HL-60 (cell line): ENCODE data around the gene IQCH.

Source experiments
- DNase-seq, 2 experiments: peaks; one replicate each; pipeline ENCODE4 v3.0.0-alpha.2; 2010 to 2020; ENCODE audit warnings: low read depth in 1 of 2, low spot score in 1 of 2
- H3K27ac ChIP-seq: fragments of 250-450 bp; sonication (Bioruptor Pico); replicated peaks from 2 replicates; pipeline ENCODE4 v1.5.1; 2020; ENCODE audit warnings: mild to moderate bottlenecking, moderate library complexity
- H3K27me3 ChIP-seq: fragments of 250-450 bp; sonication (Bioruptor Pico); 2 replicates; pipeline ENCODE4 v1.5.1; 2021; ENCODE audit warnings: mild to moderate bottlenecking, moderate library complexity; ENCODE audit not compliant: insufficient read depth, poor library complexity, severe bottlenecking
- H3K4me3 ChIP-seq: replicated peaks from 2 replicates; pipeline ENCODE4 v1.5.1; 2011; ENCODE audit warnings: mild to moderate bottlenecking, control low read depth, low read length; ENCODE audit not compliant: insufficient read depth
- CTCF ChIP-seq: IDR thresholded peaks from one replicate; pipeline ENCODE4 v1.5.1; 2011; ENCODE audit warnings: low read length, control low read depth, inconsistent platforms; ENCODE audit not compliant: insufficient read depth
- GABPA ChIP-seq: IDR thresholded peaks from 2 replicates; pipeline ENCODE4 v1.6.1; 2012; ENCODE audit warnings: low read depth
- POLR2AphosphoS5 ChIP-seq: IDR thresholded peaks from 2 replicates; pipeline ENCODE4 v1.6.1; 2012; ENCODE audit warnings: low read depth
- SPI1 ChIP-seq: IDR thresholded peaks from 2 replicates; pipeline ENCODE4 v1.6.1; 2012; ENCODE audit warnings: low read depth, mild to moderate bottlenecking, borderline replicate concordance
- TF ChIP-seq, protein P1 (sequence below): IDR thresholded peaks from 2 replicates; pipeline ENCODE4 v1.6.1; 2012; ENCODE audit warnings: low read depth; ENCODE audit not compliant: insufficient replicate concordance

Gene IQCH

GRCh38 chr15:67372543-67372942, 118.0 kb downstream of the IQCH start:
- no peak overlapping the region for H3K4me3 ChIP-seq
- H3K27me3 ChIP-seq = no peaks in the 10 kb centered on the region
- no peak for DNase-seq
- H3K27ac ChIP-seq = no peak overlapping the region
- TF ChIP-seq, protein P1, sequence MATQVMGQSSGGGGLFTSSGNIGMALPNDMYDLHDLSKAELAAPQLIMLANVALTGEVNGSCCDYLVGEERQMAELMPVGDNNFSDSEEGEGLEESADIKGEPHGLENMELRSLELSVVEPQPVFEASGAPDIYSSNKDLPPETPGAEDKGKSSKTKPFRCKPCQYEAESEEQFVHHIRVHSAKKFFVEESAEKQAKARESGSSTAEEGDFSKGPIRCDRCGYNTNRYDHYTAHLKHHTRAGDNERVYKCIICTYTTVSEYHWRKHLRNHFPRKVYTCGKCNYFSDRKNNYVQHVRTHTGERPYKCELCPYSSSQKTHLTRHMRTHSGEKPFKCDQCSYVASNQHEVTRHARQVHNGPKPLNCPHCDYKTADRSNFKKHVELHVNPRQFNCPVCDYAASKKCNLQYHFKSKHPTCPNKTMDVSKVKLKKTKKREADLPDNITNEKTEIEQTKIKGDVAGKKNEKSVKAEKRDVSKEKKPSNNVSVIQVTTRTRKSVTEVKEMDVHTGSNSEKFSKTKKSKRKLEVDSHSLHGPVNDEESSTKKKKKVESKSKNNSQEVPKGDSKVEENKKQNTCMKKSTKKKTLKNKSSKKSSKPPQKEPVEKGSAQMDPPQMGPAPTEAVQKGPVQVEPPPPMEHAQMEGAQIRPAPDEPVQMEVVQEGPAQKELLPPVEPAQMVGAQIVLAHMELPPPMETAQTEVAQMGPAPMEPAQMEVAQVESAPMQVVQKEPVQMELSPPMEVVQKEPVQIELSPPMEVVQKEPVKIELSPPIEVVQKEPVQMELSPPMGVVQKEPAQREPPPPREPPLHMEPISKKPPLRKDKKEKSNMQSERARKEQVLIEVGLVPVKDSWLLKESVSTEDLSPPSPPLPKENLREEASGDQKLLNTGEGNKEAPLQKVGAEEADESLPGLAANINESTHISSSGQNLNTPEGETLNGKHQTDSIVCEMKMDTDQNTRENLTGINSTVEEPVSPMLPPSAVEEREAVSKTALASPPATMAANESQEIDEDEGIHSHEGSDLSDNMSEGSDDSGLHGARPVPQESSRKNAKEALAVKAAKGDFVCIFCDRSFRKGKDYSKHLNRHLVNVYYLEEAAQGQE = no peak
- TF ChIP-seq GABPA (no peak), SPI1 (no peak), CTCF (no peak), POLR2AphosphoS5 (no peak)

GRCh38 chr15:67372986-67373675, 118.5 kb downstream of the IQCH start:
- Histone ChIP-seq H3K4me3 (no peak overlapping the region), H3K27ac (no peak overlapping the region), H3K27me3 (no peaks in the 10 kb centered on the region)
- TF ChIP-seq POLR2AphosphoS5 = no peak
- TF ChIP-seq CTCF = no peak
- no peak for DNase-seq

- TF ChIP-seq CTCF (no peak), POLR2AphosphoS5 (no peak), GABPA (no peak), SPI1 (no peak)
- TF ChIP-seq, protein P1 = no peak
- H3K27me3 ChIP-seq = no peaks in the 10 kb centered on the region
- H3K4me3 ChIP-seq = no peak overlapping the region
- H3K27ac ChIP-seq = no peak overlapping the region
- DNase-seq = no peak
These were observed 119.4 kb downstream of the IQCH start for GRCh38 chr15:67373971-67374370.

- no peak overlapping the region for H3K4me3 ChIP-seq
- TF ChIP-seq GABPA (no peak), CTCF (no peak), POLR2AphosphoS5 (no peak), SPI1 (no peak)
- TF ChIP-seq, protein P1 = no peak
- no peak for DNase-seq
- H3K27ac ChIP-seq = no peak overlapping the region
- H3K27me3 ChIP-seq = no peaks in the 10 kb centered on the region
These were observed 124.9 kb downstream of the IQCH start for GRCh38 chr15:67379530-67379929.
